ENCODE data around the gene OMP.

- TF ChIP-seq, protein P1, sequence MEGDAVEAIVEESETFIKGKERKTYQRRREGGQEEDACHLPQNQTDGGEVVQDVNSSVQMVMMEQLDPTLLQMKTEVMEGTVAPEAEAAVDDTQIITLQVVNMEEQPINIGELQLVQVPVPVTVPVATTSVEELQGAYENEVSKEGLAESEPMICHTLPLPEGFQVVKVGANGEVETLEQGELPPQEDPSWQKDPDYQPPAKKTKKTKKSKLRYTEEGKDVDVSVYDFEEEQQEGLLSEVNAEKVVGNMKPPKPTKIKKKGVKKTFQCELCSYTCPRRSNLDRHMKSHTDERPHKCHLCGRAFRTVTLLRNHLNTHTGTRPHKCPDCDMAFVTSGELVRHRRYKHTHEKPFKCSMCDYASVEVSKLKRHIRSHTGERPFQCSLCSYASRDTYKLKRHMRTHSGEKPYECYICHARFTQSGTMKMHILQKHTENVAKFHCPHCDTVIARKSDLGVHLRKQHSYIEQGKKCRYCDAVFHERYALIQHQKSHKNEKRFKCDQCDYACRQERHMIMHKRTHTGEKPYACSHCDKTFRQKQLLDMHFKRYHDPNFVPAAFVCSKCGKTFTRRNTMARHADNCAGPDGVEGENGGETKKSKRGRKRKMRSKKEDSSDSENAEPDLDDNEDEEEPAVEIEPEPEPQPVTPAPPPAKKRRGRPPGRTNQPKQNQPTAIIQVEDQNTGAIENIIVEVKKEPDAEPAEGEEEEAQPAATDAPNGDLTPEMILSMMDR (IDR thresholded peaks at IDR 0.05): no peak
- TF ChIP-seq ZFX (IDR thresholded peaks at IDR 0.05; ENCODE audit: borderline replicate concordance): no peak
Observed at GRCh38 chr11:77110836-77111235, 8.2 kb downstream of the OMP start.

Data from 22Rv1 (cell line).